Mesothelial cell of epicardium (in vitro differentiated cells): ENCODE measurements around the gene MOSPD2. TPM values are rescaled to one million over a fixed set of nuclear protein-coding genes. Genes with fewer than 3 reads are reported as not detected.

Source experiments
- DNase-seq, 2 experiments: peaks; one replicate each; pipeline ENCODE4 v3.0.0; 2021; ENCODE audit warnings: low spot score in 2 of 2; ENCODE audit not compliant: unreplicated experiment in 2 of 2
- H3K27ac Mint-ChIP-seq: 2 replicates; pipeline ENCODE4 v1.8.0; 2021; ENCODE audit warnings: mixed read lengths
- H3K27me3 Mint-ChIP-seq: 2 replicates; pipeline ENCODE4 v1.8.0; 2021; ENCODE audit warnings: low read depth, mixed read lengths
- H3K36me3 Mint-ChIP-seq: 2 replicates; pipeline ENCODE4 v1.8.0; 2021; ENCODE audit warnings: mixed read lengths
- H3K4me1 Mint-ChIP-seq: 2 replicates; pipeline ENCODE4 v1.8.0; 2021; ENCODE audit warnings: mixed read lengths
- H3K4me3 Mint-ChIP-seq: 2 replicates; pipeline ENCODE4 v1.8.0; 2021; ENCODE audit warnings: mild to moderate bottlenecking, moderate library complexity, mixed read lengths
- H3K9me3 Mint-ChIP-seq: 2 replicates; pipeline ENCODE4 v1.8.0; 2021; ENCODE audit warnings: mixed read lengths
- CTCF ChIP-seq: fragments of 200-600 bp; sonication (generic); IDR thresholded peaks from one replicate; pipeline ENCODE4 v1.5.0; 2021; ENCODE audit warnings: antibody characterized with exemption; ENCODE audit not compliant: unreplicated experiment
- total RNA-seq: library from RNA; stranded (reverse); gene quantifications from 3 replicates; pipeline ENCODE4 v1.2.1, GENCODE V29; 2021

The MOSPD2 gene
- total RNA-seq, 1 donor from 2014 or later: 11.8 TPM

DNA sequence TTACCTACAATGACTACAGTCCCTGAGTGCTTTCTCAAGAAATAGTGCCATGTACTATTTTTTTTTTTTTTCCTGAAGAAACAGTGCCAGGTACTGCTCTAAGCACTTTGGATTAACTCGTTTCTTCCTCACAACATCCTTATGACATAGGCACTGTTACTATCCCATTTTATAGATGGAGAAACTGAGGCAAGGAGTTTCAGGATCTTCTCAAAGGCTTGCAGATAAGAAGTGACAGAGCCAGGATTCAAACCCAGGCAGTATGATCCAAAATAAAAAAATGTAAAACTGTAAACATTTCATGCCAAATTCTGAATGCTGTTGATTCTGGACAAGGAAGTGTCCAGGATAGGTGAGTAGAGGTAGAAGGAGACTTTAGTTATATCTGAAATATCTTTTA is 1.5 kb upstream of the MOSPD2 start:
- H3K27ac Mint-ChIP-seq: no peak overlapping the region
- peaks cover 15% of the 10 kb centered on the region for H3K36me3 Mint-ChIP-seq
- H3K4me3 Mint-ChIP-seq: peak overlapping the region; percentile 29
- H3K9me3 Mint-ChIP-seq: peaks cover 31% of the 10 kb centered on the region
- peaks cover 3% of the 10 kb centered on the region for H3K4me1 Mint-ChIP-seq
- TF ChIP-seq CTCF: no peak
- no peaks in the 10 kb centered on the region for H3K27me3 Mint-ChIP-seq
- DNase-seq: no peak

DNA sequence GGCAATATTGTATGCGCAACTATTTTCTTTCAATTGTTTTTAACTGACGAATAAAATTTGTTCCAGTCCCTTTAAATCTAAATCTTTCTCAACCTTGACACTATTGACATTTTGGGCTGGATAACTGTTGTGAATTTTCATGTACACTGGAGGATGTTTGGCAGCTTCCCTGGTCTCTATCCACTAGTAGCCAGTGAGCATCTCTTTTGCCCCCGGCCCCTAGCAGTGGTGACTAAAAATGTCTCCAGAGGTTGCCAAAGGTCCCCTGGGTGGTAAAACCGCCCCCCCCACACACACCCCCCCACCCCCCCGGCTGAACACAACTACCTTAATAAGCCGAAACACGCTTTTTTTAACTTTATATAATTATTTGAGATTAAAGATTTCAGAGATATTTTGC is 866 bp upstream of the MOSPD2 start:
- Mint-ChIP-seq H3K4me3 (peak overlapping the region; percentile 88), H3K4me1 (peaks cover 3% of the 10 kb centered on the region), H3K9me3 (peaks cover 29% of the 10 kb centered on the region), H3K36me3 (peaks cover 13% of the 10 kb centered on the region), H3K27me3 (no peaks in the 10 kb centered on the region), H3K27ac (no peak overlapping the region)
- no peak for DNase-seq
- TF ChIP-seq CTCF: no peak

DNA sequence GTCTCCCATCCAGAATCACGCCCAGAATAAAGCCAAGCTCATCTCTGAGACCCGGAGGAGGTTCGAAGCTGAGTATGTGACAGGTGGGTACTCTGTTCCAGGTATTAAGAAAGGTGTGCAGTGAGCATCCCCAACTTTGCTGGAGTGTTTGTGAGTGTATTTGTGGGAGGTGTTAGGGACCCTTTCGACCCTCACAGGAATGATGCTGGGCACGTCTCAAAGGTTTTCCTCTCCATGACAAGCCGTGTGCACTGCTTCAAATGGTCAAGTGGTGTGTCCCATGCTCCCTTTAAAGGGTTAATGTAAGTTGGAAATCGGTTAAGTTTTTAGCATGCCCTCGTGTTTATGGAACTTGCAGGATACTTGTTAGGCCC is 442 bp downstream of the MOSPD2 start:
- no peaks in the 10 kb centered on the region for H3K27me3 Mint-ChIP-seq
- peak overlapping the region; percentile 88 for H3K4me3 Mint-ChIP-seq
- peaks cover 3% of the 10 kb centered on the region for H3K4me1 Mint-ChIP-seq
- H3K27ac Mint-ChIP-seq: peak overlapping the region; percentile 94
- peaks cover 8% of the 10 kb centered on the region for H3K36me3 Mint-ChIP-seq
- no peak for TF ChIP-seq CTCF
- H3K9me3 Mint-ChIP-seq: peaks cover 20% of the 10 kb centered on the region
- DNase-seq: no peak

DNA sequence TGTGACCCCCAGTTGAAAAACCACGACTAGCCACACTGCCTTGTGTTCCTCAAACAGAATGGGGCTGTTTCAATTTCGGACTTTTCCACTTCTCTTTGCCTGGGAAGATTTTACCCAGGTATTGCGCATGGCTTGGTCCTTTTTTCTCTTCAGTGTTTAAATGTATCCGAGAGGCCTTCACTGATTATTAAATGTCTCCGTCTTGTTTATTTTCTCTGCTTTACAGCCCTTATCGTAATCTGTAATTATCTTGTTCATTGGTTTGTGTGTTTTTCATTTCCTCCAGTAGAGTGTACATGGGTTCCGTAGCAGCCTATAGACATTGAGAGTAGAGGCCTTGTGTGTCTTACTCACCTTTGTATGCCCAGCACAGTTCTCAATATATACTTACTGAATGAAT is 2.4 kb downstream of the MOSPD2 start:
- Mint-ChIP-seq H3K27ac (no peak overlapping the region), H3K4me3 (no peak overlapping the region), H3K36me3 (peaks cover 8% of the 10 kb centered on the region), H3K9me3 (peaks cover 29% of the 10 kb centered on the region), H3K4me1 (peaks cover 3% of the 10 kb centered on the region), H3K27me3 (no peaks in the 10 kb centered on the region)
- DNase-seq: no peak
- TF ChIP-seq CTCF: no peak

DNA sequence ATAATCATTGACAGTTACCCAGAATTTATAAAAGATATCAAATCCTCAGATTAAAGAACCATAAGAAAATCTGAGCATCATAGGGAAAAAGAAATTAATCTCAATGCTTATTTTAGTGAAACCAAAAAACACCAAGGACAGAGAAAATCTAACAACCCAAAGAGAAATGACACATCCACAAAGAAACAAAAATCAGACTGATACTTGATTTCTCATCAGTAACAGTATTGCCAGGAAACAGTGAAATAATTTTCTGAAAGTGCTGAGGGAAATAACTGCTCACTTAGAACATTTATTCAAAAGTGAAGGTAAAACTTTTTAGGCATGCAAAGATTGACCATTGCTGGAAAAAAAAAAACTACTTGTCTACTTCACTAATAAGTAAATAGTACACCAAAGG is 10.6 kb downstream of the MOSPD2 start:
- Mint-ChIP-seq H3K36me3 (peaks cover 6% of the 10 kb centered on the region), H3K27me3 (no peaks in the 10 kb centered on the region), H3K4me3 (no peak overlapping the region), H3K4me1 (no peaks in the 10 kb centered on the region), H3K9me3 (peaks cover 53% of the 10 kb centered on the region), H3K27ac (no peak overlapping the region)
- TF ChIP-seq CTCF: no peak
- DNase-seq: no peak

DNA sequence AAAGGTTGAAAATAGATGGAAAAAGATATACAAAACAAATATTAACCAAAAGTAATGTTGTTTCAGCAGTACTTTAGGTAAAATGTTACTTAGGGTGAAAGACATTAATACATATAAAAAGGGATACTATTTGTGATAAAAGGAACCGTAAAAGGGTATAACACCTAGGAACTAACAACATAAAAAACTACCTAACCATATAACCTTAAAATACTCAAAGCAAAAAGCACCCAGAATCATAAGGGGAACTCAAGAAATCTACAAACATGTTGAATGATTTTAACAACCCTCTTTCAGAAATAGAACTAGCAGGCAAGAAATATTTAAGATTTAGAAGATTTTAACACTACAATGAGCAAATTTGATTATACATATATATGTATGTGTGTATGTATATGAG is 11.5 kb downstream of the MOSPD2 start:
- H3K27me3 Mint-ChIP-seq: no peaks in the 10 kb centered on the region
- H3K36me3 Mint-ChIP-seq: peaks cover 6% of the 10 kb centered on the region
- no peak for TF ChIP-seq CTCF
- no peak for DNase-seq
- H3K27ac Mint-ChIP-seq: no peak overlapping the region
- no peaks in the 10 kb centered on the region for H3K4me1 Mint-ChIP-seq
- H3K4me3 Mint-ChIP-seq: no peak overlapping the region
- H3K9me3 Mint-ChIP-seq: peaks cover 48% of the 10 kb centered on the region
